ENCODE results near the gene URGCP.

Gene URGCP

GRCh38 chr7:43906331-43907010 lies at the start of gene URGCP:
Gene URGCP, minus strand, starts transcription at chr7:43906596. Its CDS starts 21 bp downstream, at chr7:43906575.
- peak; percentile 75 for DNase-seq (ENCODE audit: low spot score)

DNA sequence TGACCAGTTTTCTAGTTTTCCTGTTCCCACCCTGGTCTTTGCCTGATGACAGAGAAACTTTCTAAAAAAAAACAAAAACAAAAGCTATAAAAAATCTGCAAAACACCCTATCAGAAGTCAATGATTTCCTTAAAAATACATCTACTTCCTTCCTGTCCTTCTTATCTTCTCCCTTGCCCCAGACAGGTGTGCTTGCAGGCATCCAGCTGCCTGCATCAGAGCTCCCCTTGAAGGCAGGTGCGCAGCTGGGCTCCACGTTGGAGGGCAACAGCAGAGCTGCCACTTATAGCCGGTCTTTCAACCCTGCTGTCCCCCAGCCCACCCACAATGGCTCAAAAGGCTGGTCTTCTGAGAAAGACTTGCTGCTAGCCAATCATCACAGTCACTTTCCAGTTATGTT lies 49.6 kb upstream of the URGCP start:
- DNase-seq (ENCODE audit: low spot score), result no peak

GRCh38 chr7:43954524-43955228 lies 48.3 kb upstream of the URGCP start:
- peak; percentile 77 for DNase-seq (ENCODE audit: low spot score)

GRCh38 chr7:43953071-43953470 lies 46.7 kb upstream of the URGCP start:
- DNase-seq (ENCODE audit: low spot score), result no peak

DNA sequence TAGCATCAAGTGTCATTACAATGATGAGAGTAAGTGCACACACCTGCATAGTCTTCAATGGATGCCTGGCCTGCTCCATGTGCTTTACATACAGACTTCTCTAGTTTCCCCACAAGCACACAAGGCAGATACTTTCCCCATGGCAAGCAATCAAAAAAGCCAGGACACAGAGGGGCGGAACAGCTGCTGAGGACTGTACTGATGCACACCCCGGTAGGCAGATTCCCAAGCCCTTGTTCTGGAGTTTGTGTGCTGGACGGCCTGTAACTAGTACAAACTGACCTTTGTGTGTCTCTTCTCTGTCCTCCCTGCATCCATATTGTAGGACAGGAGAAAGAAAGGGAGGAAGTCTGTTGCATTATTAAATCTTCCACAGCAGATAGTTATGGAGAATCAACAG lies 45.6 kb upstream of the URGCP start:
- DNase-seq (ENCODE audit: low spot score), result no peak

GRCh38 chr7:43944286-43944685 lies 37.9 kb upstream of the URGCP start:
- no peak for DNase-seq (ENCODE audit: low spot score)

- DNase-seq (ENCODE audit: low spot score), result no peak
Measured at GRCh38 chr7:43943417-43944187, 37.2 kb upstream of the URGCP start.

GRCh38 chr7:43942997-43943396 lies 36.6 kb upstream of the URGCP start:
- no peak for DNase-seq (ENCODE audit: low spot score)

DNA sequence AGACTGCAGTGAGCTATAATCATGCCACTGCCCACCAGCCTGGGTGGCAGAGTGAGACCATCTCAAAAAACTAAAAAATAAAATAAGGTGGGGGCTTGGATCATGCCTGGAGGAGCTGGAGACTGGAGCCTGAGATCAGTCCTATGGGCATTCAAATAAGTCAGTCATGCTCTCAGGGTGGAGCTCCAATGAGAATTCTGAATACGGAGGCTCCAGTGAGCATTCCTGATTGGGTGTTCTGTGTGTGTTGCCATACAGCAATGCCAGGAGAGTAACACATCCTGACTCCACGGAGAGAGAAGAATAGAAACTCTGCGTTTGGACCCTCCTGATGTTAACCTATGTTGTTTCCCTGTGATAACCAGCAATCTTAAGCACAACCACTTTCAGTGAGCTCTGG lies 35.9 kb upstream of the URGCP start:
- no peak for DNase-seq (ENCODE audit: low spot score)

DNA sequence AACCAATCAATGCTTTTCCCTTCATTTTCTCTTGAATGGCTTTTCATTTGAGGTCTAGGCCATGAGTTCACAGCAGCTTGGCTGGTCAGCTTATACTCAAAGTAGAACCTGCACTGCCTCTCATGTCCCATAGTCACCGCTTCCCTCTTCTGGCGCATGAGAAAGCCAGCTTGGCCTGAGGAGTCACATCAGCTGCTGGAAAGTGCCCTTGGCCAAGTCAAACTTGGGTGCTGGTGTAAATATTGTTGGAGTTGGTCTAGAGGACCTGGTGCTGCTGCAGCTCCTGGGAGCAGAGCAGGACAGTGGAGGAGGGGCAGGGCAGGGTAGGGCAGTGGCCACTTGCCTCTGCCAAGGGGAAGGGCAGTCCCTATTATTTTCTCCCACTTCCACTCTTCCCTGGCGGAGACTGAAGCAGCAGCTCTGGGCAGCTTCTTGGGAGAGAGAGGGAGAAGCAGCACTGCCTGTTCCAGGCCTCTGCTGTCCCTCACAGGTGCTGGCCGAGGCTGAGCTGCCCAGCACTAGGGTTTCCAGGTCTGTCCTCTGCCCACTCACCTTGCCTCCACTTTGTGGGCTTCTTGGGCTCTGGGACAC lies 32.6 kb upstream of the URGCP start:
- DNase-seq (ENCODE audit: low spot score), result no peak

DNA sequence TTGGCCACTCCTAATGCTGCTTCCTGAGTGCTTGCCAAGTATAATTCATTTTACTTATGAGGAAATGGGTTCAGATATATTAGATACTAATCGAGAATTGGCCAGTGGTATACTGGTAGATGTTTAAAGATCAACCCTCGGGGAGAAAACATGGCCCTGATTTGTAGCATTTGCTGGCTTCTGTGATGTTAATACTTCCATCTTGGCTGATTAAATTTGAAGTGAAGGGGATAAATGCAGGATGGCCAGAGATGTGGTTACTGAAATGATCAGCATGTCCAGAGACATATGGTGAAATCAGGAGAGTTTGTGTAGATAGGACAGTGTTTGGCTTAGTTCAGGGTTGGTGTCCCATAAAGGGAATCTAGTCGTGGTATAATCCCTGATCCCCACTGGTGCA lies 31.0 kb upstream of the URGCP start:
- no peak for DNase-seq (ENCODE audit: low spot score)

GRCh38 chr7:43933902-43934560 lies 27.6 kb upstream of the URGCP start:
- DNase-seq (ENCODE audit: low spot score), result no peak

- no peak for DNase-seq (ENCODE audit: low spot score)
Measured at GRCh38 chr7:43931346-43931745, 24.9 kb upstream of the URGCP start.

GRCh38 chr7:43929529-43930457 lies 23.4 kb upstream of the URGCP start:
- no peak for DNase-seq (ENCODE audit: low spot score)

GRCh38 chr7:43927810-43928209 lies 21.4 kb upstream of the URGCP start:
- DNase-seq (ENCODE audit: low spot score), result no peak

DNA sequence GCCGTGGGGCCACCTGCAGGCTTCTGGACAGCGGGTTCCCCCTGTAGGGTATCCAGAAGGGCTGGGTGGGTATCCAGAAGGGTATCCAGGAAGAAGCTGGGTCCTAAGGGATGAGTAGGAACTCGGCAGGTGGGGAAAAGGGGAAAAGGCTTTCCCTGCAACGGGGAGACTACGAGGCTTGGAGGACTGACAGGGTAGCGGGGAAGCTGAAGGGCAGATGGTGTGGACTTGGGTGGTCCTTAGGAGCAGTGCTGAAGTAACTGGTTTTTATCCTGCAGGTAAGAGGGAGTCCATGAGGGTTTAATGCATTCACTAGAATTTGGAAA lies 20.4 kb upstream of the URGCP start:
- no peak for DNase-seq (ENCODE audit: low spot score)

- peak; percentile 76 for DNase-seq (ENCODE audit: low spot score)
Measured at GRCh38 chr7:43925984-43926797, 19.8 kb upstream of the URGCP start, which contains the start of gene UBE2D4. Gene UBE2D4, plus strand, starts transcription at chr7:43926436. Its CDS starts 97 bp downstream, at chr7:43926533.

- DNase-seq (ENCODE audit: low spot score), result no peak
Measured at GRCh38 chr7:43922726-43923125, 16.3 kb upstream of the URGCP start.

- no peak for DNase-seq (ENCODE audit: low spot score)
Measured at GRCh38 chr7:43921423-43921822, 15.0 kb upstream of the URGCP start.

DNA sequence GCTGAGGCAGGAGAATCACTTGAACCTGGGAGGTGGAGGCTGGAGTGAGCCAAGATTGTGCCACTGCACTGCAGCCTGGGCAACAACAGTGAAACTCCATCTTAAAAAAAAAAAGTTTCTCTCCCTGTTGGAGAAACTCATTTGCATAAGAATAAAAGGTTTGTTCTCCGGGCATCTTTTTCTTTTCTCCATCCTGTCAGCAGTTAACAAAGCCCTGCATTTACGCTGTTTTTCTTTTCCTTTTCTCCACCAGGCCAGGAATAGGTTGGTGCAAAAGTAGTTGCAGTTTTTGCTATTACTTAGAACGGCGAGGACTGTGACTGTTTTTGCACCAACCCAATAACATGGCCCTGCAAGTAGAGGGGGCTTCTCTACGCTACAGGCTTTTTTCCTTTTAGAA lies 9.5 kb upstream of the URGCP start:
- DNase-seq (ENCODE audit: low spot score), result no peak
